Stimulated activated CD4-positive, alpha-beta T cell treated with anti-CD3 and anti-CD28 coated beads, TNF-alpha, amount 100 ng/mL, for 1 hour (primary cell): ENCODE data around the gene XYLB.
"Not testable (repeated sequence)": the region's sequence is repeated elsewhere in the genome, so short reads cannot be mapped to it uniquely, and the experiment has no call there.

Source experiments
- DNase-seq, 3 donors: peaks; one replicate each; pipeline ENCODE4 v3.0.0-alpha.2; 2020; ENCODE audit warnings: low read depth in 3 of 3, low spot score in 1 of 3

XYLB gene

DNA sequence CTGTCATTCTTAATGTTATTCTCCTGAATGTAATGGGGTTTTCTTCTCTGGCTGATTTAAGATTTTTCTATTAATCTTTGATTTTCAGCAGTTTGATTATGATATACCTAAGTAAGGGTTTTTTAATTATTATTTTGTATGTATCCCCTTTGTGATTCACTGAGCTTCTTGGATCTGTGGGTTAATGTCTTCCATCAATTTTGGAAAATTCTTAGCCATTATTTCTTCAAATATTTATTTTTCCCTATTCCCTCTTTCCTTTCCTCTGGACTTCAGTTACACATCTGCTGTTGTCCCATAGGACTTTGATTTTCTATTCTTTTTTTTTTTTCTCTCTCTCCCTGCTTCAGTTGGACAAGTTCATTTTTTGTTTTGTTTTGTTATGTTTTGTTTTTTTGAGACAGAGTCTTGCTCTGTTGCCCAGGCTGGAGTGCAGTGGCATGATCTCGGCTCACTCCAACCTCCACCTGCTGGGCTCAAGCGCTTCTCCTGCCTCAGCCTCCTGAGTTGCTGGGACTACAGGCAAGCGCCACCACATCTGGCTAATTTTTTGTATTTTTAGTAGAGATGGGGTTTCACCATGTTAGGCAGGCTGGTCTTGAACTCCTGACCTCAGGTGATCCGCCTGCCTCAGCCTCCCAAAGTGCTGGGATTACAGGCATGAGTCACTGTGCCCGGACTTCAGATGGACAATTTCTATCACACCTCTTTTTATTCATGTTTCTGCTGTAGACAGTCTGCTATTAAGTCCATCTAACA lies 40.6 kb downstream of the XYLB start:
- DNase-seq, result no peak

GRCh38 chr3:38387862-38388261 lies 41.3 kb downstream of the XYLB start:
- no peak for DNase-seq

GRCh38 chr3:38392604-38393163 lies 46.1 kb downstream of the XYLB start:
- no peak for DNase-seq

DNA sequence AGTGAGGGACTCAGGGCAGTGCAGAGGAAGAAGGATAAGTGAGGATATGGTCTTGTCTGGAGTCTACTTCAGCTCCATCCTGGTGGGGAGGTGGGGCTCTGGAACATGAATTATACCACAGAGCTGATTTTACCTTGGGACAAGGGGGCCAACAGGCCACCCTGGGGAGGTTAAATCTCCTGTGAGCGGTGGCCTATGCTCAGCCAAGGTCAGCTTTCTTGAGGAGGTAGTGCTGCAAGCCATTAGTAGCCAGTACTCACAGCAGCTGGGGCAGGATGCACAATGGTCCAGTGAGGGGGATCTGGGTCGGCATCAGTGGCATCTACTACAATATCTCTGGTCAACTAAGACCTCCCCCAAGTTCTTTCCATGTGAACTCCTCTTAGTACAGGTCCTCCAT lies 49.7 kb downstream of the XYLB start:
- no peak for DNase-seq

DNA sequence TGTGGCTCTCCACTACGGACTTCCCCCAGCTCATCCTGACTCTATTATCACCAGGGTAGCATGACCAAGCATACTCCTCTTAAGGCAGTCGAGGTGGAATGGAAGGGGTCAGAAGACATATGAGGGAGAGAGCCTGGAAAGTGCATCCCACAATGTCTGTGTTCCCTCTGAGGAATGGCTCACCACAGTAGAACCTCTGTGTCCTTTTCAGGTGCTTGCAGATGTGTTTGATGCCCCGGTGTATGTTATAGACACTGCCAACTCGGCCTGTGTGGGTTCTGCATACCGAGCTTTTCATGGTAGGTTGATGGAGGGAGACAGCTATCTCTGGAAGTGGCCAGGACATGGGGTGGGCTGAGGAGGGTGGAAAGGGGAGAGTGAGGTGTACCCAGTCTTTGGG lies 50.3 kb downstream of the XYLB start:
- DNase-seq, result no peak

GRCh38 chr3:38397320-38397719 lies 50.7 kb downstream of the XYLB start:
- no peak for DNase-seq

- no peak for DNase-seq
These were observed 54.8 kb downstream of the XYLB start for GRCh38 chr3:38401246-38401962.

DNA sequence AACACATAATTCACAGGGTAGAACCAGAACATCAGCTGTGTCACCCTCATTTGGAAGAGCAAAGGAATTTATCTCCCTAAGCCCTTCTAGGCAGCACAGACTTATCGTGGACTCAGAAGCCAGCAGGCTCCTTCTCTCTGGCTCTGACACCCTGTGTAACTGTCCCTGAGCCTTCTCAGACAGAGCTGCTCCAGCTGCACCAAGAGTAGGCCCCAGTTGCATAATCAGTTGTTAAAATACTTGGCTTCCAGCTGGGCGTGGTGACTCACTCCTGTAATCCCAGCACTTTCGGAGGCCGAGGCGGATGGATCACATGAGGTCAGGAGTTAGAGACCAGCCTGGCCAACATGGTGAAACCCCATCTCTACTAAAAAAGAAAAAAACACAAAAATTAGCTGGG lies 57.7 kb downstream of the XYLB start:
- no peak for DNase-seq

DNA sequence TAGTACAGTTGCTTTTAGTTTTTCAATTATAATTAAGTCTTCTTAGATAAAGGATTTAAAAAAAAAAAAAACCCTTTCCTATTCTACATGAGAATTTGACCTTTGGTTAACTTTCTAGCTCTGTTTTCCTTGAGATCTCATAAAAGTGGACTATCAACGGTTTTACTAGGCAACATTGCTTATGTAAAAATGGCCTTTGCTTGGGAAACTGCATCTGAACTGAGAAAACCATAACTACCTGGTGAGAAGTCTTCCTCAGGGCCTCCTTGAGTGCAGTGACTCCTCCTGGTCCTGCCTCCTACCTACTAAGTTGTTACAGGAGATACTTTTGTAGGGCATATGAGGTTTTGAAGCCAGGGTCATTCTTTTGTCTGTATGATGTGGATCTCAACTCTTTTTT lies 65.0 kb downstream of the XYLB start:
- no peak for DNase-seq

DNA sequence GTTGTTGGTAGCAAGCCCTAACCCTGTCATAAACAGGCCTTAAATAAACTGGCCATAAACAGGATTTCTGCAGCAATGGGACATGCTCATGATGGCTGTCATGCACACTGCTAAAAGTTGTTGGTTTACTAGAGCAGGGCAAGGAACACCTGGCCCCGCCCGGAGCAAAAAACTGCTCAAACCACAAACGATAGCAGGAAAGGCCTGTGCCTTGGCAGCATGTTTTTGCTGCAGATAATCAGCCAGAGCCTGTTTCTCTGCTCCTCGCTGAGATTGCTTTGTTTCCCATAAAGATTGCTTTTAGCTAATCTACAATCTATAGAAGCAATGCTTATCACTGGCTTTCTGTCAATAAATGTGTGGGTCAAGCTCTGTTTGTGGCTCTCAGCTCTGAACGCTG lies 74.2 kb downstream of the XYLB start:
- not testable (repeated sequence) for DNase-seq

GRCh38 chr3:38421679-38422336 lies 75.2 kb downstream of the XYLB start:
- DNase-seq, result no peak

GRCh38 chr3:38426798-38427426 lies 80.3 kb downstream of the XYLB start:
- not testable (repeated sequence) for DNase-seq

- not testable (repeated sequence) for DNase-seq
These were observed 86.5 kb downstream of the XYLB start for GRCh38 chr3:38432871-38433658.

GRCh38 chr3:38433661-38434060 lies 87.1 kb downstream of the XYLB start:
- not testable (repeated sequence) for DNase-seq

GRCh38 chr3:38438436-38439069 lies 92.0 kb downstream of the XYLB start:
- not testable (repeated sequence) for DNase-seq

- DNase-seq, result not testable (repeated sequence)
These were observed 96.6 kb downstream of the XYLB start for GRCh38 chr3:38443205-38443604.

DNA sequence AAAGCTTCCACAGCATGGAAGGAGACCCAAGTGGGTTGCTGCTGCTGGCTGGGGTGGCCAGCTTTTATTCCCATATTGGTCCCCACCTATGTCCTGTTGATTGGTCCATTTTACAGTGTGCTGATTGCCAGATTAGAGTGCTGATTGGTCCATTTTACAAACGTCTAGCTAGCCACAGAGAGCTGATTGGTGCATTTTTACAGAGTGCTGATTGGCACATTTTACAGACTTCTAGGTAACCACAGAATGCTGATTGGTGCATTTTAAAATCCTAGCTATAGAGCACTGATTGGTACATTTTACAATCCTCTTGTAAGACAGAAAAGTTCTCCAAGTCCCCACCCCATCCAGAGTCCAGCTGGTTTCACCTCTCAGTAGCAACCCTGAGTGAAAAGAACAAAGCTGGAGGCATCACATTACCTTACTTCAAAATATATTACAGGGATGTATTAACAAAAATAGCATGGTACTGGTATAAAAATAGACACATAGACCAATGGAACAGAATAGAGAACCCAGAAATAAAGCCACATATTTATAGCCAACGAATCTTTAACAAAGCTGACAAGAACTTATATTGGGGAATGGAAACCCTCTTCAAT lies 99.6 kb downstream of the XYLB start:
- no peak for DNase-seq

DNA sequence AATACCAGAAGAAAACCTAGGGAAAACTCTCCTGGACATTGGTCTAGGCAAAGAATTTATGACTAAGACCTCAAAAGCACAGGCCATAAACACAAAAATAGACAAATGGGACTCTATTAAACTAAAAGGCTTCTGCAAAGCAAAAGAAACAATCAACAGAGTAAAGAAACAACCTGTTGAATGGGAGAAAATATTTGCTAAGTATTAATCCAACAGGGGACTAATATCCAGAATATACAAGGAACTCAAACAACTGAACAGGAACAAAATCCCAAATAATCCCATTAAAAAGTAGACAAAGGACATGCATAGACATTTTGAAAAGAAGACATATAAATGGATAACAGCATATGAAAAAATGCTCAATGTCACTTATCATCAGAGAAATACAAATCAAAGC lies 100.2 kb downstream of the XYLB start:
- no peak for DNase-seq

DNA sequence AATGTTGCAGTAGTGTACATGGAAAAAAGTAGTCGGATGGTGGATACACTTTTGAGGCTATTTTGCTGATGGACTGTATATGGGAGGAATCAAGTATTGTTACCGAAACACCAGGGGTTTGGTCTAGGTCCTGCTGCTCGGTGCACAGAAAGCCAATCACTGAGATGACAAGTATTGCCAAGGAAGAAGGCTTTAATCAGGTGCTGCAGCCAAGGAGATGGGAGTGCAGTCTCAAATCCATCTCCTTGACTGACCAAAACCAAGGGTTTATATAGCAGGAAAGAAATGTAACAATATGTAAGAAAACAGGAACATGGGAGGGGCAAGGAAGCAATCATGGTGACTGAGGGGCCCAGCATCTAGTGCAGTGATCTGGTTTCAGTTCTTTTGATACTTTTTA lies 104.3 kb downstream of the XYLB start:
- no peak for DNase-seq
